ENCODE measurements around the gene PHACTR1. TPM values are rescaled to one million over a fixed set of nuclear protein-coding genes. Genes with fewer than 3 reads are reported as not detected.

PHACTR1 gene
- total RNA-seq, 1 donor from 2014 or later: 7.9 TPM

GRCh38 chr6:13294499-13295069, 578.0 kb downstream of the PHACTR1 start:
- DNase-seq (ENCODE audit: low spot score) (no peak), ATAC-seq (no peak)
- intact Hi-C loops (cut with DNase I): no loop called here

- ATAC-seq: no peak
- DNase-seq (ENCODE audit: low spot score): no peak
- intact Hi-C loops (cut with DNase I): no loop called here
These were observed 579.0 kb downstream of the PHACTR1 start for GRCh38 chr6:13295576-13295975.

- DNase-seq (ENCODE audit: low spot score) (no peak), ATAC-seq (no peak)
- intact Hi-C loops (cut with DNase I): no loop called here
These were observed 580.0 kb downstream of the PHACTR1 start for GRCh38 chr6:13296536-13296997.

- ATAC-seq (no peak), DNase-seq (ENCODE audit: low spot score) (no peak)
- intact Hi-C loops (cut with DNase I): no loop called here
These were observed 580.8 kb downstream of the PHACTR1 start for GRCh38 chr6:13297391-13297790.

- intact Hi-C loops (cut with DNase I): no loop called here
- no peak for ATAC-seq
These were observed 581.9 kb downstream of the PHACTR1 start for GRCh38 chr6:13298446-13298845.

GRCh38 chr6:13299403-13299821, 582.8 kb downstream of the PHACTR1 start:
- ATAC-seq: no peak
- intact Hi-C loops (cut with DNase I): no loop called here
- no peak for DNase-seq (ENCODE audit: low spot score)

More at GRCh38 chr6:13298446-13298845, 581.9 kb downstream of the PHACTR1 start:
- no peak for DNase-seq (ENCODE audit: low spot score)

GRCh38 chr6:13299918-13300317, 583.4 kb downstream of the PHACTR1 start:
- intact Hi-C loops (cut with DNase I): no loop called here
- no peak for DNase-seq (ENCODE audit: low spot score)
- no peak for ATAC-seq

- no peak for ATAC-seq
- no peak for DNase-seq (ENCODE audit: low spot score)
- intact Hi-C loops (cut with DNase I): no loop called here
These were observed 584.4 kb downstream of the PHACTR1 start for GRCh38 chr6:13300643-13301590.

- intact Hi-C loops (cut with DNase I): no loop called here
- ATAC-seq (peak; percentile 17), DNase-seq (ENCODE audit: low spot score) (no peak)
These were observed 585.7 kb downstream of the PHACTR1 start for GRCh38 chr6:13302291-13302690.

GRCh38 chr6:13302751-13303667, 586.4 kb downstream of the PHACTR1 start:
- intact Hi-C loops (cut with DNase I): no loop called here
- peak; percentile 95 for ATAC-seq
- DNase-seq (ENCODE audit: low spot score): peak; percentile 77

GRCh38 chr6:13303668-13304017, 587.1 kb downstream of the PHACTR1 start:
- peak; percentile 79 for ATAC-seq

GRCh38 chr6:13304101-13304500, 587.5 kb downstream of the PHACTR1 start:
- intact Hi-C loops (cut with DNase I): loop anchor here (1.0 kb wide), 1 partner anchor 29 kb away; no protein-coding TSS in a partner anchor
- ATAC-seq (no peak), DNase-seq (ENCODE audit: low spot score) (no peak)

More at GRCh38 chr6:13303668-13304017, 587.1 kb downstream of the PHACTR1 start:
- peak; percentile 87 for DNase-seq (ENCODE audit: low spot score)
- intact Hi-C loops (cut with DNase I): loop anchor here (1.0 kb wide), 1 partner anchor 28 kb away; no protein-coding TSS in a partner anchor

- ATAC-seq (no peak), DNase-seq (ENCODE audit: low spot score) (no peak)
- intact Hi-C loops (cut with DNase I): loop anchor here (1.0 kb wide), 1 partner anchor 29 kb away; no protein-coding TSS in a partner anchor
These were observed 588.2 kb downstream of the PHACTR1 start for GRCh38 chr6:13304580-13305260.

- intact Hi-C loops (cut with DNase I): no loop called here
- ATAC-seq: no peak
- no peak for DNase-seq (ENCODE audit: low spot score)
These were observed 588.7 kb downstream of the PHACTR1 start for GRCh38 chr6:13305288-13305687.

- DNase-seq (ENCODE audit: low spot score): no peak
- intact Hi-C loops (cut with DNase I): no loop called here
- no peak for ATAC-seq
These were observed 589.2 kb downstream of the PHACTR1 start for GRCh38 chr6:13305791-13306190.

GRCh38 chr6:13307508-13307995, 591.0 kb downstream of the PHACTR1 start:
- intact Hi-C loops (cut with DNase I): no loop called here
- DNase-seq (ENCODE audit: low spot score): no peak
- no peak for ATAC-seq

GRCh38 chr6:13308332-13308731, 591.8 kb downstream of the PHACTR1 start:
- no peak for ATAC-seq

GRCh38 chr6:13311155-13311554, 594.6 kb downstream of the PHACTR1 start:
- intact Hi-C loops (cut with DNase I): no loop called here
- DNase-seq (ENCODE audit: low spot score) (no peak), ATAC-seq (no peak)

More at GRCh38 chr6:13308332-13308731, 591.8 kb downstream of the PHACTR1 start:
- DNase-seq (ENCODE audit: low spot score): no peak
- intact Hi-C loops (cut with DNase I): no loop called here

All from sciatic nerve (tissue), 2 donors.